ENCODE measurements around the gene XAB2.
"Not testable (repeated sequence)": the region's sequence is repeated elsewhere in the genome, so short reads cannot be mapped to it uniquely, and the experiment has no call there.

The XAB2 gene

GRCh38 chr19:7648265-7649014, 19.1 kb upstream of the XAB2 start:
- no peak for DNase-seq (ENCODE audit: low read depth in 2 of 2)

GRCh38 chr19:7647156-7647555, 17.8 kb upstream of the XAB2 start:
- no peak for DNase-seq (ENCODE audit: low read depth in 2 of 2)

GRCh38 chr19:7646426-7646700, 17.0 kb upstream of the XAB2 start:
- DNase-seq (ENCODE audit: low read depth in 2 of 2), result no peak

- no peak for DNase-seq (ENCODE audit: low read depth in 2 of 2)
Observed at GRCh38 chr19:7645656-7646425, 16.5 kb upstream of the XAB2 start.

- DNase-seq (ENCODE audit: low read depth in 2 of 2), result no peak
Observed at GRCh38 chr19:7645163-7645562, 15.8 kb upstream of the XAB2 start.

- DNase-seq (ENCODE audit: low read depth in 2 of 2), result no peak
Observed at GRCh38 chr19:7644550-7644877, 15.2 kb upstream of the XAB2 start.

GRCh38 chr19:7643629-7644549, 14.5 kb upstream of the XAB2 start:
- DNase-seq (ENCODE audit: low read depth in 2 of 2), result not testable (repeated sequence)

- no peak for DNase-seq (ENCODE audit: low read depth in 2 of 2)
Observed at GRCh38 chr19:7643031-7643415, 13.7 kb upstream of the XAB2 start.

GRCh38 chr19:7642295-7643030, 13.1 kb upstream of the XAB2 start:
- DNase-seq (ENCODE audit: low read depth in 2 of 2), result no peak

GRCh38 chr19:7641290-7642276, 12.2 kb upstream of the XAB2 start:
- no peak for DNase-seq (ENCODE audit: low read depth in 2 of 2)

GRCh38 chr19:7640803-7641202, 11.5 kb upstream of the XAB2 start:
- no peak for DNase-seq (ENCODE audit: low read depth in 2 of 2)

GRCh38 chr19:7639863-7640348, 10.6 kb upstream of the XAB2 start:
- DNase-seq (ENCODE audit: low read depth in 2 of 2), result no peak

- DNase-seq (ENCODE audit: low read depth in 2 of 2), result no peak
Observed at GRCh38 chr19:7638802-7639465, 9.6 kb upstream of the XAB2 start.

- no peak for DNase-seq (ENCODE audit: low read depth in 2 of 2)
Observed at GRCh38 chr19:7637374-7638256, 8.3 kb upstream of the XAB2 start.

- peak; percentile 84 for DNase-seq (ENCODE audit: low read depth in 2 of 2)
Observed at GRCh38 chr19:7636691-7637373, 7.5 kb upstream of the XAB2 start, which contains the start of gene STXBP2. Gene STXBP2 (plus strand): TSS chr19:7637110. CDS start chr19:7637150, 40 bp downstream.

- no peak for DNase-seq (ENCODE audit: low read depth in 2 of 2)
Observed at GRCh38 chr19:7636317-7636690, 7.0 kb upstream of the XAB2 start.

GRCh38 chr19:7635670-7636069, 6.3 kb upstream of the XAB2 start:
- DNase-seq (ENCODE audit: low read depth in 2 of 2), result no peak

GRCh38 chr19:7633698-7634097, 4.4 kb upstream of the XAB2 start, which contains the start of gene PCP2:
Gene PCP2 (minus strand): TSS chr19:7633719. CDS start chr19:7633457, 262 bp downstream.
- no peak for DNase-seq (ENCODE audit: low read depth in 2 of 2)
